Right lobe of liver (tissue), 4 donors: ENCODE results near the gene THSD7A.

Experiments
- CTCF ChIP-seq, 4 donors: fragments of 200-600 bp in 3 of 4; fragments of 450-650 bp in 1 of 4; IDR thresholded peaks; one replicate each; pipeline versions ENCODE4 v1.5.1 to v1.8.0; 2016 to 2022; ENCODE audit warnings: antibody characterized with exemption in 4 of 4, mild to moderate bottlenecking in 2 of 4
- POLR2A ChIP-seq: fragments of 450-650 bp; IDR thresholded peaks from one replicate; pipeline ENCODE4 v1.6.1; 2017; ENCODE audit warnings: antibody characterized with exemption, mild to moderate bottlenecking
- donor health status: DM: no; HTN: no; CAD: no.
- donor health status: DM: no; HTN: no; CAD: no.
- donor health status: DM: no; HTN: yes; CAD: no.

DNA sequence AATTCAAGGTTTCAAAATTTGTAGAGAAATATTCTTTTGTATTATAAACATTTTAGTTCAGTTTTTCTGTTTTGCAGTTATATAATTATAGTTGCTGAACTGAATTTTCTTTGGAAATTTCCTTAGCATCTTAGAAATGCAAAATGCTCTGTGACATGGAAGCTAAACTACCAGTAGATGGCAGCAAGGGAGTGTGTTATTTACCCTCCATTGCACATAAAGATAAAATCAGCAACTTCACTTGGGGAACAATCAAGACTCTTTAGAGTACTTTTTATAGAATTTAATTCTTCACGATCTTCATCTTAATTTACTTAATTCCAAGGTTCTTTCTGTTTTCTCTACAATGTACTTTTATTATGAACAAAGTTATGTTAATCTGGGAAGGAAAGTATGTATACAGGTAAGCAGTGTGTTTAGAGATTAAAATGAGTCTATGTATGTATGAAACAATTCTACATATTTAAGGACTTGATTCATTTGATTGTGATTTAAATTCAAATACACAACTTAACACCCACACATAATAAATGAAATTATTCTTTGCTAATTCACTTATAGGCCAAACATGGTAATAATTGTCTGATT, 404.2 kb downstream of the THSD7A start:
- TF ChIP-seq CTCF (IDR thresholded peaks at IDR 0.05), result peak; percentile 76 to 86 (median 81)
- no peak for TF ChIP-seq POLR2A
